Dermis microvascular lymphatic vessel endothelial cell (primary cell): ENCODE results near the gene MRPS16. TPM values are rescaled to one million over a fixed set of nuclear protein-coding genes. Genes with fewer than 3 reads are reported as not detected.

Experiments
- total RNA-seq: library from RNA; depleted of rRNA; stranded (reverse); fragments of >200 nt; gene quantifications from 2 replicates; pipeline ENCODE4 v1.2.1, GENCODE V29; 2014

MRPS16 gene
- total RNA-seq, 1 donor from 2014 or later, result 62.6 TPM

Other genes starting within 250 kb of the MRPS16 start
- 50.7 and 55.7 TPM in 2 replicates for gene P4HA1, start 155.8 kb downstream of the MRPS16 start, total RNA-seq
- 1.0 and 1.3 TPM in 2 replicates for gene NUDT13, start 142.2 kb downstream of the MRPS16 start, total RNA-seq
- gene ECD, start 84.6 kb downstream of the MRPS16 start, total RNA-seq, result 19.1 and 21.6 TPM in 2 replicates
- 19.6 and 25.5 TPM in 2 replicates for gene FAM149B1, start 84.5 kb downstream of the MRPS16 start, total RNA-seq
- gene DNAJC9, start 5.4 kb downstream of the MRPS16 start, total RNA-seq, result 19.1 and 30.8 TPM in 2 replicates
- gene CFAP70, start 106.2 kb upstream of the MRPS16 start, total RNA-seq, result 0.13 and 0.26 TPM in 2 replicates
- 89.6 and 101 TPM in 2 replicates for gene ANXA7, start 161.4 kb upstream of the MRPS16 start, total RNA-seq
- 0.39 and 0.63 TPM in 2 replicates for gene MSS51, start 180.9 kb upstream of the MRPS16 start, total RNA-seq
- gene PPP3CB, start 243.4 kb upstream of the MRPS16 start, total RNA-seq, result 7.2 and 11.4 TPM in 2 replicates